SK-N-SH (cell line): ENCODE results near the gene CIAO2A. TPM values are rescaled to one million over a fixed set of nuclear protein-coding genes. Genes with fewer than 3 reads are reported as not detected.

Experiments used
- CTCF ChIA-PET: fragments of 300-600, 350-600 bp; formaldehyde crosslinking; extraction: SDS; loops from one replicate; lab custom pipeline; 2021; lab: Yijun Ruan, JAX
- POLR2A ChIA-PET: fragments of 350-600 bp; sonication (Branson Sonifier 250); formaldehyde crosslinking; extraction: SDS; loops from one replicate; lab custom pipeline; 2020; ENCODE audit warnings: antibody characterized with exemption, inconsistent platforms; lab: Yijun Ruan, JAX
- DNase-seq: peaks from one replicate; pipeline ENCODE4 v3.0.0; 2012
- H2AFZ ChIP-seq: fragments of 200-600 bp; sonication (generic); 2 replicates; pipeline ENCODE4 v1.8.1; 2016; ENCODE audit warnings: antibody characterized with exemption, mild to moderate bottlenecking, low read depth
- H3F3A ChIP-seq: fragments of 200-600 bp; sonication (generic); replicated peaks from 2 replicates; pipeline ENCODE3; 2016; ENCODE audit warnings: antibody characterized with exemption, mild to moderate bottlenecking; ENCODE audit not compliant: insufficient read depth
- H3K27ac ChIP-seq, 2 experiments: fragments of 200-500 bp in 1 of 2; fragments of 200-600 bp in 1 of 2; sonication (Bioruptor generic) in 1 of 2; sonication (generic), shearing (Covaris generic) in 1 of 2; 2 replicates each; pipeline versions ENCODE4 v1.5.1 to v1.6.1; 2014 to 2016; ENCODE audit warnings: low read depth in 2 of 2, inconsistent platforms in 1 of 2, low read length in 1 of 2, mild to moderate bottlenecking in 1 of 2, mixed read lengths in 1 of 2
- H3K27me3 ChIP-seq: fragments of 200-600 bp; sonication (generic), shearing (Covaris generic); 2 replicates; pipeline ENCODE4 v1.6.1; 2016; ENCODE audit warnings: mixed run types; ENCODE audit not compliant: insufficient read depth
- H3K36me3 ChIP-seq, 2 experiments: fragments of 200-500 bp in 1 of 2; fragments of 200-600 bp in 1 of 2; sonication (Bioruptor generic) in 1 of 2; sonication (generic) in 1 of 2; replicated peaks in 1 of 2; 2 replicates each; pipeline versions ENCODE3 to v1.5.1; 2014 to 2016; ENCODE audit warnings: low read length in 1 of 2, mild to moderate bottlenecking in 1 of 2; ENCODE audit not compliant: insufficient read depth in 2 of 2, control insufficient read depth in 1 of 2
- H3K4me1 ChIP-seq, 2 experiments: fragments of 200-500 bp in 1 of 2; fragments of 200-600 bp in 1 of 2; sonication (Bioruptor generic) in 1 of 2; sonication (generic), shearing (Covaris generic) in 1 of 2; 2 replicates each; pipeline versions ENCODE4 v1.5.1 to v1.6.1; 2014 to 2016; ENCODE audit warnings: low read depth in 1 of 2, low read length in 1 of 2, mixed run types in 1 of 2; ENCODE audit not compliant: insufficient read depth in 2 of 2, control insufficient read depth in 1 of 2
- H3K4me2 ChIP-seq: fragments of 200-600 bp; sonication (generic), shearing (Covaris generic); 2 replicates; pipeline ENCODE4 v1.6.1; 2017; ENCODE audit warnings: mixed run types
- H3K4me3 ChIP-seq, 2 experiments: fragments of 200-500 bp in 1 of 2; fragments of 200-600 bp in 1 of 2; sonication (Bioruptor generic) in 1 of 2; sonication (generic), shearing (Covaris generic) in 1 of 2; 2 replicates each; pipeline versions ENCODE4 v1.5.1 to v1.8.1; 2014 to 2016; ENCODE audit warnings: low read depth in 2 of 2, inconsistent platforms in 1 of 2, low read length in 1 of 2, mild to moderate bottlenecking in 1 of 2, mixed read lengths in 1 of 2, moderate library complexity in 1 of 2
- H3K79me2 ChIP-seq: fragments of 200-600 bp; sonication (generic); 2 replicates; pipeline ENCODE4 v1.8.1; 2017; ENCODE audit warnings: mild to moderate bottlenecking; ENCODE audit not compliant: insufficient read depth
- H3K9ac ChIP-seq: fragments of 200-600 bp; sonication (generic); 2 replicates; pipeline ENCODE4 v1.6.1; 2017; ENCODE audit warnings: mixed run types
- H3K9me2 ChIP-seq: fragments of 200-600 bp; sonication (generic); 2 replicates; pipeline ENCODE4 v1.6.1; 2017; ENCODE audit warnings: mixed run types
- H3K9me3 ChIP-seq: fragments of 200-600 bp; sonication (generic); 2 replicates; pipeline ENCODE4 v1.6.1; 2017; ENCODE audit warnings: mixed run types, mild to moderate bottlenecking, moderate library complexity
- H4K20me1 ChIP-seq: fragments of 200-600 bp; sonication (generic); 2 replicates; pipeline ENCODE4 v1.6.1; 2017; ENCODE audit warnings: mild to moderate bottlenecking, mixed run types; ENCODE audit not compliant: insufficient read depth
- CHD2 ChIP-seq: fragments of 150-350 bp; IDR thresholded peaks from 2 replicates; pipeline ENCODE4 v1.6.1; 2018; ENCODE audit warnings: low read length; ENCODE audit not compliant: partially characterized antibody
- ELF1 ChIP-seq: IDR thresholded peaks from 2 replicates; pipeline ENCODE4 v1.4.0; 2012
- EP300 ChIP-seq, 2 experiments: IDR thresholded peaks; 2 replicates each; pipeline versions ENCODE4 v1.4.0 to v1.6.1; 2012; ENCODE audit warnings: borderline replicate concordance in 1 of 2, low read depth in 1 of 2, low read length in 1 of 2
- FOSL2 ChIP-seq: IDR thresholded peaks from 2 replicates; pipeline ENCODE4 v1.4.0; 2012; ENCODE audit warnings: low read depth, mild to moderate bottlenecking, moderate library complexity, borderline replicate concordance
- FOXM1 ChIP-seq: IDR thresholded peaks from 2 replicates; pipeline ENCODE4 v1.4.0; 2012; ENCODE audit warnings: low read depth, mild to moderate bottlenecking
- GATA2 ChIP-seq: sonication (generic); formaldehyde crosslinking; IDR thresholded peaks from 2 replicates; pipeline ENCODE4 v1.5.0; 2020; ENCODE audit warnings: mild to moderate bottlenecking, missing genetic modification reagents
- IRF3 ChIP-seq: fragments of 150-350 bp; IDR thresholded peaks from 2 replicates; pipeline ENCODE4 v1.6.1; 2016; ENCODE audit warnings: mild to moderate bottlenecking, low read depth, low read length
- MEF2A ChIP-seq: IDR thresholded peaks from 2 replicates; pipeline ENCODE4 v1.4.0; 2012; ENCODE audit warnings: low read depth, borderline replicate concordance
- MXI1 ChIP-seq: IDR thresholded peaks from 2 replicates; pipeline ENCODE4 v1.6.1; 2012; ENCODE audit warnings: mild to moderate bottlenecking, low read depth, low read length, improper control_type of control experiment
- PBX3 ChIP-seq: IDR thresholded peaks from 2 replicates; pipeline ENCODE4; 2012
- POLR2AphosphoS5 ChIP-seq: IDR thresholded peaks from 2 replicates; pipeline ENCODE4 v1.6.1; 2012; ENCODE audit warnings: low read depth, low read length
- RAD21 ChIP-seq: IDR thresholded peaks from 2 replicates; pipeline ENCODE4 v1.6.1; 2012; ENCODE audit warnings: mild to moderate bottlenecking, low read length
- REST ChIP-seq: IDR thresholded peaks from 2 replicates; pipeline ENCODE4 v1.6.1; 2012; ENCODE audit warnings: mild to moderate bottlenecking, low read depth, low read length, moderate library complexity
- RFX5 ChIP-seq: IDR thresholded peaks from 2 replicates; pipeline ENCODE4 v1.6.1; 2012; ENCODE audit warnings: mild to moderate bottlenecking, improper control_type of control experiment, low read length
- RXRA ChIP-seq: IDR thresholded peaks from 2 replicates; pipeline ENCODE4 v1.4.0; 2012; ENCODE audit warnings: low read depth, mild to moderate bottlenecking, borderline replicate concordance
- SIN3A ChIP-seq: IDR thresholded peaks from 2 replicates; pipeline ENCODE4 v1.6.1; 2012; ENCODE audit warnings: low read depth, mild to moderate bottlenecking, low read length, moderate library complexity, borderline replicate concordance
- SMC3 ChIP-seq: IDR thresholded peaks from 2 replicates; pipeline ENCODE4 v1.6.1; 2012; ENCODE audit warnings: low read depth, low read length, improper control_type of control experiment
- TAF1 ChIP-seq: IDR thresholded peaks from 2 replicates; pipeline ENCODE4 v1.6.1; 2012; ENCODE audit warnings: low read depth, mild to moderate bottlenecking, low read length, moderate library complexity, borderline replicate concordance
- USF1 ChIP-seq: IDR thresholded peaks from 2 replicates; pipeline ENCODE4 v1.4.0; 2012; ENCODE audit warnings: low read depth, borderline replicate concordance
- WGBS: methylation state at CpG from one replicate; pipeline ENCODE4 v1.1.6; 2017; ENCODE audit warnings: low lambda C conversion rate; 5-methylcytosine and 5-hydroxymethylcytosine counted together
- polyA plus RNA-seq, 3 experiments: library from polyadenylated mRNA; depleted of rRNA; stranded (reverse); fragments of >200 nt; gene quantifications; 2 replicates each; pipeline ENCODE4 v1.2.3, GENCODE V29; 2012

CIAO2A gene
- polyA plus RNA-seq, 1 of the 3 experiments (the other 2 are of a cell fraction) = 65.3 TPM

- H3K9ac ChIP-seq = no peak overlapping the region
- TF ChIP-seq ELF1 = no peak
- TF ChIP-seq FOSL2 = no peak
- no peak for TF ChIP-seq SIN3A
- TF ChIP-seq MEF2A = no peak
- no peak for TF ChIP-seq FOXM1
- no peak for TF ChIP-seq POLR2AphosphoS5
- no peak for TF ChIP-seq GATA2 (CRISPR knock-in tag)
- TF ChIP-seq TAF1 = no peak
- no peak for TF ChIP-seq PBX3
- TF ChIP-seq MXI1 = no peak
- TF ChIP-seq CHD2 = no peak
- TF ChIP-seq, all 33 proteins: peak for 0
- no peak overlapping the region for H3K4me2 ChIP-seq
- no peaks in the 10 kb centered on the region for H3K9me3 ChIP-seq
- DNase-seq = no peak
- CTCF ChIA-PET = interaction anchor here (1.9 kb wide), 1 partner anchor 9 kb away, joined by 7 read pairs; the partner anchor contains the start of gene DAPK2
- H3K27ac ChIP-seq = no peak overlapping the region
- no peaks in the 10 kb centered on the region for H3F3A ChIP-seq
- H2AFZ ChIP-seq = no peak overlapping the region
- no peak overlapping the region for H3K4me3 ChIP-seq
- H3K4me1 ChIP-seq = peaks cover 0 to 5% of the 10 kb centered on the region in 2 experiments; a peak in 1 of 4 replicates
- no peaks in the 10 kb centered on the region for H4K20me1 ChIP-seq
- no peaks in the 10 kb centered on the region for H3K36me3 ChIP-seq
- H3K79me2 ChIP-seq = no peaks in the 10 kb centered on the region
- no peaks in the 10 kb centered on the region for H3K9me2 ChIP-seq
- H3K27me3 ChIP-seq = no peaks in the 10 kb centered on the region
- WGBS = 44% methylated on average over 2 of the region's 2 CpGs
- POLR2A ChIA-PET = no interaction called here
Measured at GRCh38 chr15:64037966-64038365, 55.7 kb downstream of the CIAO2A start.

GRCh38 chr15:64037116-64037515 lies 56.5 kb downstream of the CIAO2A start:
- CTCF ChIA-PET = interaction anchor here (1.0 to 1.9 kb wide), 2 partner anchors 9 to 17 kb away, joined by 3 to 7 read pairs; partner anchors contain the start of gene DAPK2
- no peaks in the 10 kb centered on the region for H3K27me3 ChIP-seq
- H3K4me3 ChIP-seq = no peak overlapping the region
- no peaks in the 10 kb centered on the region for H3K9me2 ChIP-seq
- H3K4me1 ChIP-seq = peaks cover 0 to 5% of the 10 kb centered on the region in 2 experiments; a peak in 1 of 4 replicates
- no peaks in the 10 kb centered on the region for H3K9me3 ChIP-seq
- no peak overlapping the region for H3K27ac ChIP-seq
- no peaks in the 10 kb centered on the region for H3K79me2 ChIP-seq
- H3K36me3 ChIP-seq = no peaks in the 10 kb centered on the region
- H4K20me1 ChIP-seq = no peaks in the 10 kb centered on the region
- no peak overlapping the region for H3K9ac ChIP-seq
- POLR2A ChIA-PET = no interaction called here
- H3F3A ChIP-seq = no peaks in the 10 kb centered on the region
- TF ChIP-seq ELF1 (no peak), MXI1 (no peak), RXRA (no peak), CHD2 (no peak), USF1 (no peak), TAF1 (no peak), REST (no peak), SMC3 (no peak), IRF3 (no peak), RAD21 (no peak), FOXM1 (no peak), GATA2 (CRISPR knock-in tag) (no peak), EP300 (IDR thresholded peaks at IDR 0.05; ENCODE audit: borderline replicate concordance in 1 of 2, low read depth in 1 of 2, low read length in 1 of 2) (no peak), RFX5 (no peak)
- TF ChIP-seq, all 33 proteins: peak for 0
- Histone ChIP-seq H2AFZ (no peak overlapping the region), H3K4me2 (no peak overlapping the region)
- 90% methylated on average over 2 of the region's 3 CpGs for WGBS
- DNase-seq = no peak
